ENCODE results near the gene SH3PXD2A.

DNA sequence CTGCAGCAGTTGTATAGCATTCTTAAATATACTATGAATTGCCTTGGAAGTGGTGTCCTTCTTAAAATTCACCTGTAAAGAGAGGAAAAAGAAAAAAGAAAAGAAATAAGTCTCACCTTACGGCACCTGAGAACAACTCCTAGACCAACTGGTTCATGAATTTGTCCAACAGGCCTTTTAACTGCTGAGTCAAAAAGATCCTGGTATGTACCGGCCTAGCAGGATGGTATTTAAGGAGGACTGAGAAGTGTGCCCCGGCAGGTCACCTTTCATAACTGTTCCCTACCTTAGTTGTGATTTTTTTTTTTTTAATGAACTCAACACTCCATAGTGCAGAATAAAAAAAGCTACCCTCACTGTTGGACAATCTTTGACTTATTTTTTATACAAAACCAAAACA, 36.8 kb upstream of the SH3PXD2A start:
- TF ChIP-seq, protein P1, sequence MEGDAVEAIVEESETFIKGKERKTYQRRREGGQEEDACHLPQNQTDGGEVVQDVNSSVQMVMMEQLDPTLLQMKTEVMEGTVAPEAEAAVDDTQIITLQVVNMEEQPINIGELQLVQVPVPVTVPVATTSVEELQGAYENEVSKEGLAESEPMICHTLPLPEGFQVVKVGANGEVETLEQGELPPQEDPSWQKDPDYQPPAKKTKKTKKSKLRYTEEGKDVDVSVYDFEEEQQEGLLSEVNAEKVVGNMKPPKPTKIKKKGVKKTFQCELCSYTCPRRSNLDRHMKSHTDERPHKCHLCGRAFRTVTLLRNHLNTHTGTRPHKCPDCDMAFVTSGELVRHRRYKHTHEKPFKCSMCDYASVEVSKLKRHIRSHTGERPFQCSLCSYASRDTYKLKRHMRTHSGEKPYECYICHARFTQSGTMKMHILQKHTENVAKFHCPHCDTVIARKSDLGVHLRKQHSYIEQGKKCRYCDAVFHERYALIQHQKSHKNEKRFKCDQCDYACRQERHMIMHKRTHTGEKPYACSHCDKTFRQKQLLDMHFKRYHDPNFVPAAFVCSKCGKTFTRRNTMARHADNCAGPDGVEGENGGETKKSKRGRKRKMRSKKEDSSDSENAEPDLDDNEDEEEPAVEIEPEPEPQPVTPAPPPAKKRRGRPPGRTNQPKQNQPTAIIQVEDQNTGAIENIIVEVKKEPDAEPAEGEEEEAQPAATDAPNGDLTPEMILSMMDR (IDR thresholded peaks at IDR 0.05 in 8 of 11, conservative IDR thresholded peaks at IDR 0.05 in 3 of 11), result no peak
- TF ChIP-seq POLR2A (IDR thresholded peaks at IDR 0.05), result no peak
